Stimulated activated CD8-positive, alpha-beta memory T cell treated with anti-CD3 and anti-CD28 coated beads, Interleukin-12 subunit alpha, Interleukin-12 subunit beta, amount 100 ng/mL, for 4 hours (primary cell): Measurements from ENCODE around the gene TDRD12.
"Not testable (repeated sequence)": the region's sequence is repeated elsewhere in the genome, so short reads cannot be mapped to it uniquely, and the experiment has no call there.

Experiments
- DNase-seq: peaks from one replicate; pipeline ENCODE4 v3.0.0-alpha.2; 2020; ENCODE audit warnings: low read depth

Gene TDRD12

GRCh38 chr19:32831611-32832010 lies 112.0 kb downstream of the TDRD12 start:
- DNase-seq = no peak

- not testable (repeated sequence) for DNase-seq
These were observed 112.5 kb downstream of the TDRD12 start for GRCh38 chr19:32832094-32832493.

- not testable (repeated sequence) for DNase-seq
These were observed 113.3 kb downstream of the TDRD12 start for GRCh38 chr19:32832825-32833224.

- not testable (repeated sequence) for DNase-seq
These were observed 113.8 kb downstream of the TDRD12 start for GRCh38 chr19:32833388-32833787.

- no peak for DNase-seq
These were observed 118.0 kb downstream of the TDRD12 start for GRCh38 chr19:32837531-32837930.

- no peak for DNase-seq
These were observed 122.5 kb downstream of the TDRD12 start for GRCh38 chr19:32842061-32842460.

- no peak for DNase-seq
These were observed 124.2 kb downstream of the TDRD12 start for GRCh38 chr19:32843716-32844245.

- not testable (repeated sequence) for DNase-seq
These were observed 128.5 kb downstream of the TDRD12 start for GRCh38 chr19:32848035-32848434.

GRCh38 chr19:32852216-32852615 lies 132.6 kb downstream of the TDRD12 start:
- no peak for DNase-seq

- DNase-seq = not testable (repeated sequence)
These were observed 137.3 kb downstream of the TDRD12 start for GRCh38 chr19:32856818-32857217.

GRCh38 chr19:32857584-32857983 lies 138.0 kb downstream of the TDRD12 start:
- DNase-seq = no peak

GRCh38 chr19:32858155-32858554 lies 138.6 kb downstream of the TDRD12 start:
- DNase-seq = no peak

- no peak for DNase-seq
These were observed 139.0 kb downstream of the TDRD12 start for GRCh38 chr19:32858559-32858958.

GRCh38 chr19:32859591-32859990 lies 140.0 kb downstream of the TDRD12 start:
- DNase-seq = no peak

GRCh38 chr19:32861596-32861995 lies 142.0 kb downstream of the TDRD12 start:
- no peak for DNase-seq

- no peak for DNase-seq
These were observed 142.6 kb downstream of the TDRD12 start for GRCh38 chr19:32862173-32862572.

- no peak for DNase-seq
These were observed 143.2 kb downstream of the TDRD12 start for GRCh38 chr19:32862741-32863140.

- DNase-seq = no peak
These were observed 143.7 kb downstream of the TDRD12 start for GRCh38 chr19:32863301-32863700.

- DNase-seq = no peak
These were observed 144.3 kb downstream of the TDRD12 start for GRCh38 chr19:32863841-32864240.

- no peak for DNase-seq
These were observed 144.9 kb downstream of the TDRD12 start for GRCh38 chr19:32864318-32865007.

GRCh38 chr19:32865326-32865725 lies 145.8 kb downstream of the TDRD12 start:
- no peak for DNase-seq

GRCh38 chr19:32866061-32866460 lies 146.5 kb downstream of the TDRD12 start:
- DNase-seq = no peak

GRCh38 chr19:32866564-32867265 lies 147.1 kb downstream of the TDRD12 start:
- no peak for DNase-seq
